ENCODE measurements around the gene KRT36.

KRT36 gene

GRCh38 chr17:41522301-41523224, 32.9 kb upstream of the KRT36 start:
- FAIRE-seq (no peak), DNase-seq (ENCODE audit: insufficient read length, low spot score) (no peak)

- no peak for FAIRE-seq
- DNase-seq (ENCODE audit: insufficient read length, low spot score): no peak
These were observed 32.0 kb upstream of the KRT36 start for GRCh38 chr17:41521574-41522261.

GRCh38 chr17:41520821-41521521, 31.3 kb upstream of the KRT36 start:
- no peak for DNase-seq (ENCODE audit: insufficient read length, low spot score)

GRCh38 chr17:41519501-41520224, 30.0 kb upstream of the KRT36 start:
- FAIRE-seq (no peak), DNase-seq (ENCODE audit: insufficient read length, low spot score) (no peak)

More at GRCh38 chr17:41520821-41521521, 31.3 kb upstream of the KRT36 start:
- FAIRE-seq: no peak

- FAIRE-seq (no peak), DNase-seq (ENCODE audit: insufficient read length, low spot score) (no peak)
These were observed 29.2 kb upstream of the KRT36 start, which contains the start of gene KRT15 for GRCh38 chr17:41518789-41519449. Gene KRT15 (minus strand): TSS chr17:41518890. CDS start chr17:41518827, 63 bp downstream.

GRCh38 chr17:41518031-41518430, 28.3 kb upstream of the KRT36 start:
- FAIRE-seq (no peak), DNase-seq (ENCODE audit: insufficient read length, low spot score) (no peak)

GRCh38 chr17:41516830-41517283, 27.1 kb upstream of the KRT36 start:
- FAIRE-seq (no peak), DNase-seq (ENCODE audit: insufficient read length, low spot score) (no peak)

- FAIRE-seq: no peak
These were observed 26.6 kb upstream of the KRT36 start for GRCh38 chr17:41516147-41516829.

GRCh38 chr17:41513168-41513547, 23.4 kb upstream of the KRT36 start:
- FAIRE-seq (no peak), DNase-seq (ENCODE audit: insufficient read length, low spot score) (no peak)

More at GRCh38 chr17:41516147-41516829, 26.6 kb upstream of the KRT36 start:
- DNase-seq (ENCODE audit: insufficient read length, low spot score): no peak

- no peak for DNase-seq (ENCODE audit: insufficient read length, low spot score)
- no peak for FAIRE-seq
These were observed 22.9 kb upstream of the KRT36 start for GRCh38 chr17:41512546-41513167.

GRCh38 chr17:41511716-41512115, 22.0 kb upstream of the KRT36 start:
- no peak for FAIRE-seq

GRCh38 chr17:41511116-41511515, 21.4 kb upstream of the KRT36 start:
- DNase-seq (ENCODE audit: insufficient read length, low spot score): no peak
- no peak for FAIRE-seq

More at GRCh38 chr17:41511716-41512115, 22.0 kb upstream of the KRT36 start:
- DNase-seq (ENCODE audit: insufficient read length, low spot score): no peak

- DNase-seq (ENCODE audit: insufficient read length, low spot score): no peak
- FAIRE-seq: no peak
These were observed 20.7 kb upstream of the KRT36 start for GRCh38 chr17:41510251-41511065.

GRCh38 chr17:41507315-41507880, 17.7 kb upstream of the KRT36 start:
- DNase-seq (ENCODE audit: insufficient read length, low spot score): no peak
- no peak for FAIRE-seq

- no peak for FAIRE-seq
- DNase-seq (ENCODE audit: insufficient read length, low spot score): no peak
These were observed 16.4 kb upstream of the KRT36 start for GRCh38 chr17:41505809-41506767.

- FAIRE-seq (no peak), DNase-seq (ENCODE audit: insufficient read length, low spot score) (no peak)
These were observed 15.5 kb upstream of the KRT36 start, which contains the start of gene KRT13 for GRCh38 chr17:41505007-41505808. Gene KRT13 (minus strand): TSS chr17:41505612. CDS start chr17:41505550, 62 bp downstream.

Data from GM19239 (cell line).